MM.1S (cell line): ENCODE measurements around the gene MROH7.

ENCODE experiments used
- DNase-seq: peaks from one replicate; pipeline ENCODE4 v3.0.0-alpha.2; 2015
- H2AFZ ChIP-seq: fragments of 300-600 bp; sonication (generic); 2 replicates; pipeline ENCODE4 v1.6.0; 2016; ENCODE audit warnings: antibody characterized with exemption, low read length
- H3F3A ChIP-seq: fragments of 300-600 bp; sonication (generic); 2 replicates; pipeline ENCODE4 v1.6.1; 2016; ENCODE audit warnings: mild to moderate bottlenecking, antibody characterized with exemption, low read length, moderate library complexity, mixed read lengths; ENCODE audit not compliant: insufficient read depth
- H3K27ac ChIP-seq: fragments of 300-600 bp; sonication (generic); 2 replicates; pipeline ENCODE4 v1.5.1; 2016; ENCODE audit warnings: mild to moderate bottlenecking, low read length
- H3K27me3 ChIP-seq: fragments of 300-600 bp; sonication (generic); replicated peaks from 2 replicates; pipeline ENCODE4 v1.6.0; 2016; ENCODE audit warnings: low read length; ENCODE audit not compliant: insufficient read depth
- H3K36me3 ChIP-seq: fragments of 300-600 bp; sonication (generic); replicated peaks from 2 replicates; pipeline ENCODE4 v1.6.1; 2016; ENCODE audit warnings: mild to moderate bottlenecking, low read length, mixed read lengths; ENCODE audit not compliant: insufficient read depth
- H3K4me1 ChIP-seq: fragments of 300-600 bp; sonication (generic); 2 replicates; pipeline ENCODE4 v1.6.1; 2016; ENCODE audit warnings: low read length, mixed read lengths
- H3K4me2 ChIP-seq: fragments of 300-600 bp; sonication (generic); 2 replicates; pipeline ENCODE4 v1.6.0; 2016; ENCODE audit warnings: low read depth, low read length
- H3K4me3 ChIP-seq: fragments of 300-600 bp; sonication (generic); 2 replicates; pipeline ENCODE4 v1.5.1; 2016; ENCODE audit warnings: low read length, mixed read lengths
- H3K79me2 ChIP-seq: fragments of 300-600 bp; sonication (generic); 2 replicates; pipeline ENCODE4 v1.6.1; 2016; ENCODE audit warnings: mixed run types, low read length, mixed read lengths
- H3K9ac ChIP-seq: fragments of 300-600 bp; sonication (generic); 2 replicates; pipeline ENCODE4 v1.6.1; 2016; ENCODE audit warnings: low read length, mixed read lengths
- H3K9me2 ChIP-seq: fragments of 300-600 bp; sonication (generic); replicated peaks from 2 replicates; pipeline ENCODE4 v1.6.1; 2016; ENCODE audit warnings: mild to moderate bottlenecking, low read length, mixed read lengths; ENCODE audit not compliant: insufficient read depth
- H3K9me3 ChIP-seq: fragments of 300-600 bp; sonication (generic); replicated peaks from 2 replicates; pipeline ENCODE4 v1.6.1; 2016; ENCODE audit warnings: mild to moderate bottlenecking, low read length, mixed read lengths; ENCODE audit not compliant: insufficient read depth
- H4K20me1 ChIP-seq: fragments of 300-600 bp; sonication (generic); 2 replicates; pipeline ENCODE4 v1.6.1; 2016; ENCODE audit warnings: mild to moderate bottlenecking, low read length, moderate library complexity, mixed read lengths; ENCODE audit not compliant: insufficient read depth
- EZH2 ChIP-seq: fragments of 300-600 bp; sonication (generic); optimal IDR thresholded peaks from 2 replicates; pipeline ENCODE3; 2017; ENCODE audit warnings: low read depth, mild to moderate bottlenecking, antibody characterized with exemption, low read length, mixed read lengths
- EZH2phosphoT487 ChIP-seq: fragments of 300-600 bp; sonication (generic); IDR thresholded peaks from 2 replicates; pipeline ENCODE4 v1.6.1; 2018; ENCODE audit warnings: antibody characterized with exemption, low read length
- TF ChIP-seq, protein P1 (sequence below): fragments of 300-600 bp; sonication (generic); IDR thresholded peaks from 2 replicates; pipeline ENCODE4 v1.5.1; 2016; ENCODE audit warnings: antibody characterized with exemption, low read length, mixed read lengths

Gene MROH7

GRCh38 chr1:54602554-54602953 is 39.0 kb upstream of the MROH7 start:
- H3K9ac ChIP-seq: no peak overlapping the region
- no peaks in the 10 kb centered on the region for H3K9me3 ChIP-seq
- H2AFZ ChIP-seq: no peak overlapping the region
- H3K4me3 ChIP-seq: no peak overlapping the region
- peaks cover 13% of the 10 kb centered on the region for H3K4me1 ChIP-seq
- H3K36me3 ChIP-seq: no peaks in the 10 kb centered on the region
- no peaks in the 10 kb centered on the region for H3K9me2 ChIP-seq
- no peaks in the 10 kb centered on the region for H3K79me2 ChIP-seq
- DNase-seq: no peak
- no peak overlapping the region for H3K27ac ChIP-seq
- no peak overlapping the region for H3K4me2 ChIP-seq
- no peaks in the 10 kb centered on the region for H3K27me3 ChIP-seq
- no peak for TF ChIP-seq EZH2phosphoT487
- no peak for TF ChIP-seq EZH2
- TF ChIP-seq, protein P1, sequence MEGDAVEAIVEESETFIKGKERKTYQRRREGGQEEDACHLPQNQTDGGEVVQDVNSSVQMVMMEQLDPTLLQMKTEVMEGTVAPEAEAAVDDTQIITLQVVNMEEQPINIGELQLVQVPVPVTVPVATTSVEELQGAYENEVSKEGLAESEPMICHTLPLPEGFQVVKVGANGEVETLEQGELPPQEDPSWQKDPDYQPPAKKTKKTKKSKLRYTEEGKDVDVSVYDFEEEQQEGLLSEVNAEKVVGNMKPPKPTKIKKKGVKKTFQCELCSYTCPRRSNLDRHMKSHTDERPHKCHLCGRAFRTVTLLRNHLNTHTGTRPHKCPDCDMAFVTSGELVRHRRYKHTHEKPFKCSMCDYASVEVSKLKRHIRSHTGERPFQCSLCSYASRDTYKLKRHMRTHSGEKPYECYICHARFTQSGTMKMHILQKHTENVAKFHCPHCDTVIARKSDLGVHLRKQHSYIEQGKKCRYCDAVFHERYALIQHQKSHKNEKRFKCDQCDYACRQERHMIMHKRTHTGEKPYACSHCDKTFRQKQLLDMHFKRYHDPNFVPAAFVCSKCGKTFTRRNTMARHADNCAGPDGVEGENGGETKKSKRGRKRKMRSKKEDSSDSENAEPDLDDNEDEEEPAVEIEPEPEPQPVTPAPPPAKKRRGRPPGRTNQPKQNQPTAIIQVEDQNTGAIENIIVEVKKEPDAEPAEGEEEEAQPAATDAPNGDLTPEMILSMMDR: no peak
- H4K20me1 ChIP-seq: no peaks in the 10 kb centered on the region
- peaks cover 5% of the 10 kb centered on the region; the same call in 1 of the 2 replicates for H3F3A ChIP-seq

GRCh38 chr1:54603241-54603640 is 38.3 kb upstream of the MROH7 start:
- no peaks in the 10 kb centered on the region for H4K20me1 ChIP-seq
- no peak for DNase-seq
- TF ChIP-seq EZH2phosphoT487 (no peak), EZH2 (no peak)
- TF ChIP-seq, protein P1: no peak
- H3K79me2 ChIP-seq: no peaks in the 10 kb centered on the region
- H3K9me2 ChIP-seq: no peaks in the 10 kb centered on the region
- no peaks in the 10 kb centered on the region for H3K9me3 ChIP-seq
- no peak overlapping the region for H3K9ac ChIP-seq
- no peak overlapping the region for H3K27ac ChIP-seq
- H3F3A ChIP-seq: peaks cover 5% of the 10 kb centered on the region; the same call in 1 of the 2 replicates
- no peaks in the 10 kb centered on the region for H3K27me3 ChIP-seq
- H3K4me2 ChIP-seq: no peak overlapping the region
- no peak overlapping the region for H2AFZ ChIP-seq
- H3K36me3 ChIP-seq: no peaks in the 10 kb centered on the region
- H3K4me1 ChIP-seq: peaks cover 13% of the 10 kb centered on the region
- no peak overlapping the region for H3K4me3 ChIP-seq

GRCh38 chr1:54604051-54604450 is 37.5 kb upstream of the MROH7 start:
- no peak overlapping the region for H3K9ac ChIP-seq
- H3K27ac ChIP-seq: peak overlapping the region; percentile 24; the same call in 1 of the 2 replicates
- H3K79me2 ChIP-seq: no peaks in the 10 kb centered on the region
- peaks cover 5% of the 10 kb centered on the region; the same call in 1 of the 2 replicates for H3F3A ChIP-seq
- peaks cover 13% of the 10 kb centered on the region for H3K4me1 ChIP-seq
- no peak overlapping the region for H2AFZ ChIP-seq
- H3K36me3 ChIP-seq: no peaks in the 10 kb centered on the region
- H3K27me3 ChIP-seq: no peaks in the 10 kb centered on the region
- no peak for DNase-seq
- no peak overlapping the region for H3K4me3 ChIP-seq
- TF ChIP-seq EZH2 (no peak), EZH2phosphoT487 (no peak)
- TF ChIP-seq, protein P1: no peak
- H3K4me2 ChIP-seq: no peak overlapping the region
- H4K20me1 ChIP-seq: no peaks in the 10 kb centered on the region
- no peaks in the 10 kb centered on the region for H3K9me3 ChIP-seq
- H3K9me2 ChIP-seq: no peaks in the 10 kb centered on the region
